GM10847 (cell line): ENCODE measurements around the gene DEFB123.

Experiments
- POLR2A ChIP-seq: IDR thresholded peaks from 2 replicates; pipeline ENCODE4 v1.6.1; 2011; ENCODE audit not compliant: insufficient read length; ENCODE audit errors: extremely low read depth

The DEFB123 gene

GRCh38 chr20:31440012-31440659 lies at the start of gene DEFB123:
TSS of gene DEFB123 (plus strand) at chr20:31440632. CDS start at chr20:31440699, 67 bp downstream.
- no peak for TF ChIP-seq POLR2A

GRCh38 chr20:31392836-31393235 lies 47.6 kb upstream of the DEFB123 start:
- no peak for TF ChIP-seq POLR2A

GRCh38 chr20:31394900-31395299 lies 45.5 kb upstream of the DEFB123 start:
- TF ChIP-seq POLR2A, result no peak

- no peak for TF ChIP-seq POLR2A
These were observed 36.5 kb upstream of the DEFB123 start for GRCh38 chr20:31403886-31404285.

- TF ChIP-seq POLR2A, result no peak
These were observed 34.3 kb upstream of the DEFB123 start, which contains the start of gene DEFB121 for GRCh38 chr20:31406115-31406514. TSS of gene DEFB121 (minus strand) at chr20:31406215. CDS start at chr20:31406152, 63 bp downstream.

GRCh38 chr20:31410011-31410410 lies 30.4 kb upstream of the DEFB123 start:
- TF ChIP-seq POLR2A, result no peak

GRCh38 chr20:31414381-31414780 lies 26.1 kb upstream of the DEFB123 start:
- TF ChIP-seq POLR2A, result no peak

GRCh38 chr20:31415653-31416052 lies 24.8 kb upstream of the DEFB123 start:
- TF ChIP-seq POLR2A, result no peak

GRCh38 chr20:31418307-31418706 lies 22.1 kb upstream of the DEFB123 start:
- TF ChIP-seq POLR2A, result no peak

- TF ChIP-seq POLR2A, result no peak
These were observed 14.6 kb upstream of the DEFB123 start for GRCh38 chr20:31425797-31426196.

- no peak for TF ChIP-seq POLR2A
These were observed 9.8 kb upstream of the DEFB123 start for GRCh38 chr20:31430568-31431115.

- TF ChIP-seq POLR2A, result no peak
These were observed 5.8 kb downstream of the DEFB123 start for GRCh38 chr20:31446084-31446819.

- TF ChIP-seq POLR2A, result no peak
These were observed 9.3 kb downstream of the DEFB123 start for GRCh38 chr20:31449511-31450414.

GRCh38 chr20:31452575-31452974 lies 12.1 kb downstream of the DEFB123 start:
- TF ChIP-seq POLR2A, result no peak

GRCh38 chr20:31454361-31454760 lies 13.9 kb downstream of the DEFB123 start:
- no peak for TF ChIP-seq POLR2A
